HCT116 (cell line): ENCODE measurements around the gene RPH3AL. TPM values are rescaled to one million over a fixed set of nuclear protein-coding genes. Genes with fewer than 3 reads are reported as not detected.

Experiments
- ATAC-seq: fragments of 200-7000 bp; cut with Tn5 transposase; 2 replicates; pipeline ENCODE4 v1.9.1; 2020; ENCODE audit warnings: mild to moderate bottlenecking, moderate library complexity
- BruUV-seq: library from RNA; stranded (reverse); fragments of 400-500 nt; replicated peaks from 2 replicates; lab custom pipeline; 2021; lab: Mats Ljungman, UMichigan
- CTCF ChIA-PET: fragments of 300-600 bp; sonication (Branson Sonifier 250); formaldehyde crosslinking; loops from one replicate; lab custom pipeline; 2021; ENCODE audit warnings: antibody characterized with exemption; lab: Charles Lee
- POLR2A ChIA-PET: fragments of 300-600, 350-600 bp; sonication (Branson Sonifier 250); formaldehyde crosslinking; loops from one replicate; lab custom pipeline; 2021; ENCODE audit warnings: antibody characterized with exemption; lab: Charles Lee
- RAD21 ChIA-PET, 2 experiments: fragments of 300-600 bp; sonication (Branson Sonifier 250); formaldehyde crosslinking; loops; one replicate each; lab custom pipeline; 2023; ENCODE audit warnings: low total read pairs in 2 of 2; ENCODE audit not compliant: uncharacterized antibody in 2 of 2, unreplicated experiment in 2 of 2, low non-redundant PET in 1 of 2; lab: Charles Lee
- DNase-seq: peaks from one replicate; pipeline ENCODE4 v3.0.0-alpha.2; 2010; ENCODE audit warnings: low read depth, low spot score
- H2AFZ ChIP-seq: fragments of 200-600 bp; shearing (Covaris generic), sonication (generic); 2 replicates; pipeline ENCODE4 v1.6.1; 2017; ENCODE audit warnings: low read depth, mixed run types, mixed read lengths, antibody characterized with exemption, low read length; ENCODE audit not compliant: poor library complexity, severe bottlenecking
- H3K27ac ChIP-seq: 2 replicates; pipeline ENCODE4 v1.5.1; 2012; ENCODE audit warnings: low read depth, low read length
- H3K27me3 ChIP-seq: fragments of 200-600 bp; sonication (generic); 2 replicates; pipeline ENCODE4 v1.6.1; 2016; ENCODE audit warnings: mixed run types, low read length, mixed read lengths; ENCODE audit not compliant: insufficient read depth
- H3K36me3 ChIP-seq, 2 experiments: fragments of 200-500 bp in 1 of 2; fragments of 200-600 bp in 1 of 2; sonication (Bioruptor generic) in 1 of 2; sonication (generic) in 1 of 2; 2 replicates each; pipeline versions ENCODE4 v1.5.1 to v1.6.1; 2014 to 2016; ENCODE audit warnings: low read length in 2 of 2, inconsistent platforms in 1 of 2, mixed read lengths in 1 of 2, mixed run types in 1 of 2; ENCODE audit not compliant: insufficient read depth in 2 of 2, control insufficient read depth in 1 of 2
- H3K4me1 ChIP-seq, 2 experiments: fragments of 200-600 bp in 1 of 2; sonication (generic) in 1 of 2; 2 replicates each; pipeline versions ENCODE4 v1.5.1 to v1.6.1; 2012 to 2017; ENCODE audit warnings: low read length in 2 of 2, inconsistent platforms in 1 of 2, mild to moderate bottlenecking in 1 of 2, mixed read lengths in 1 of 2, mixed run types in 1 of 2, moderate library complexity in 1 of 2; ENCODE audit not compliant: insufficient read depth in 2 of 2, control insufficient read depth in 1 of 2
- H3K4me2 ChIP-seq: fragments of 200-600 bp; sonication (generic); 2 replicates; pipeline ENCODE4 v1.6.1; 2017; ENCODE audit warnings: mixed run types, low read length, mixed read lengths
- H3K4me3 ChIP-seq, 2 experiments: fragments of 200-600 bp in 1 of 2; sonication (generic) in 1 of 2; replicated peaks in 1 of 2; 2 replicates each; pipeline ENCODE4 v1.5.1; 2011 to 2016; ENCODE audit warnings: low read length in 2 of 2, control low read depth in 1 of 2, low read depth in 1 of 2, mild to moderate bottlenecking in 1 of 2, mixed read lengths in 1 of 2, mixed run types in 1 of 2
- H3K79me2 ChIP-seq: fragments of 200-600 bp; sonication (generic); 2 replicates; pipeline ENCODE4 v1.6.1; 2017; ENCODE audit warnings: mild to moderate bottlenecking, mixed run types, low read length, moderate library complexity, mixed read lengths; ENCODE audit not compliant: insufficient read depth
- H3K9ac ChIP-seq: fragments of 200-600 bp; sonication (generic); 2 replicates; pipeline ENCODE4 v1.6.1; 2016; ENCODE audit warnings: low read length, mixed read lengths
- H3K9me2 ChIP-seq: fragments of 200-600 bp; sonication (generic), shearing (Covaris generic); 2 replicates; pipeline ENCODE4 v1.6.1; 2017; ENCODE audit warnings: mixed run types, mild to moderate bottlenecking, moderate library complexity; ENCODE audit not compliant: insufficient read depth
- H3K9me3 ChIP-seq, 2 experiments: fragments of 200-500 bp in 1 of 2; fragments of 200-600 bp in 1 of 2; sonication (Bioruptor generic) in 1 of 2; sonication (generic) in 1 of 2; 2 replicates each; pipeline ENCODE4 v1.6.1; 2014 to 2017; ENCODE audit warnings: low read length in 2 of 2, mixed read lengths in 2 of 2, inconsistent platforms in 1 of 2, low read depth in 1 of 2, mild to moderate bottlenecking in 1 of 2, mixed run types in 1 of 2, moderate library complexity in 1 of 2; ENCODE audit not compliant: control insufficient read depth in 1 of 2, insufficient read depth in 1 of 2
- H4K20me1 ChIP-seq: fragments of 200-600 bp; sonication (generic), shearing (Covaris generic); 2 replicates; pipeline ENCODE4 v1.6.1; 2017; ENCODE audit warnings: mixed run types, mild to moderate bottlenecking, moderate library complexity; ENCODE audit not compliant: insufficient read depth
- CBX3 ChIP-seq: IDR thresholded peaks from 2 replicates; pipeline ENCODE4 v1.6.1; 2012; ENCODE audit warnings: low read depth
- CEBPB ChIP-seq: IDR thresholded peaks from 2 replicates; pipeline ENCODE4 v1.6.1; 2012; ENCODE audit warnings: low read depth
- EGR1 ChIP-seq: IDR thresholded peaks from 2 replicates; pipeline ENCODE4 v1.6.1; 2012; ENCODE audit warnings: low read depth
- ELF1 ChIP-seq: IDR thresholded peaks from 2 replicates; pipeline ENCODE4 v1.6.1; 2012; ENCODE audit warnings: low read depth, borderline replicate concordance
- EZH2phosphoT487 ChIP-seq: fragments of 200-600 bp; IDR thresholded peaks from 2 replicates; pipeline ENCODE4 v1.6.1; 2018; ENCODE audit warnings: antibody characterized with exemption, borderline replicate concordance
- RAD21 ChIP-seq: IDR thresholded peaks from 2 replicates; pipeline ENCODE4 v1.6.1; 2012; ENCODE audit warnings: low read depth, mild to moderate bottlenecking
- SIN3A ChIP-seq: IDR thresholded peaks from 2 replicates; pipeline ENCODE4 v1.6.1; 2012; ENCODE audit warnings: low read depth
- SRF ChIP-seq: IDR thresholded peaks from 2 replicates; pipeline ENCODE4 v1.6.1; 2012; ENCODE audit warnings: low read depth
- TCF7L2 ChIP-seq: IDR thresholded peaks from 2 replicates; pipeline ENCODE4 v1.7.0; 2011; ENCODE audit warnings: borderline replicate concordance, inconsistent platforms; ENCODE audit not compliant: insufficient read depth, insufficient read length; ENCODE audit errors: extremely low read depth
- ZNF274 ChIP-seq: fragments of 200-500 bp; sonication (Bioruptor generic); IDR thresholded peaks from 2 replicates; pipeline ENCODE4 v1.6.1; 2014; ENCODE audit warnings: mild to moderate bottlenecking, low read depth, low read length, inconsistent platforms
- intact Hi-C: fragments of 100-400 bp; cut with micrococcal nuclease; formaldehyde crosslinking; loops from 2 replicates; pipeline ENCODE4 v1.10.0; 2022
- total RNA-seq: library from RNA; stranded (reverse); gene quantifications from one replicate; pipeline ENCODE4 v1.2.1, GENCODE V29; 2021; ENCODE audit not compliant: unreplicated experiment
- TF ChIP-seq, protein P1 (sequence below), 3 experiments: fragments of 200-600 bp in 1 of 3; sonication (generic) in 1 of 3; IDR thresholded peaks in 2 of 3; conservative IDR thresholded peaks in 1 of 3; 2 replicates each; pipeline ENCODE4 v1.5.1; 2012 to 2017; ENCODE audit warnings: low read depth in 2 of 3, low read length in 2 of 3, antibody characterized with exemption in 1 of 3, borderline replicate concordance in 1 of 3, control low read depth in 1 of 3, mild to moderate bottlenecking in 1 of 3, mixed read lengths in 1 of 3, mixed run types in 1 of 3, moderate library complexity in 1 of 3; ENCODE audit not compliant: insufficient read depth in 1 of 3
- TF ChIP-seq, protein P2 (sequence below): IDR thresholded peaks from 2 replicates; pipeline ENCODE4 v1.6.1; 2012
- TF ChIP-seq, protein P3 (sequence below): IDR thresholded peaks from 2 replicates; pipeline ENCODE4 v1.6.1; 2012; ENCODE audit warnings: low read depth
- TF ChIP-seq, protein P4 (sequence below): IDR thresholded peaks from 2 replicates; pipeline ENCODE4 v1.6.1; 2012

Gene RPH3AL
- total RNA-seq, 1 experiment from 2014 or later: 17.0 TPM

DNA sequence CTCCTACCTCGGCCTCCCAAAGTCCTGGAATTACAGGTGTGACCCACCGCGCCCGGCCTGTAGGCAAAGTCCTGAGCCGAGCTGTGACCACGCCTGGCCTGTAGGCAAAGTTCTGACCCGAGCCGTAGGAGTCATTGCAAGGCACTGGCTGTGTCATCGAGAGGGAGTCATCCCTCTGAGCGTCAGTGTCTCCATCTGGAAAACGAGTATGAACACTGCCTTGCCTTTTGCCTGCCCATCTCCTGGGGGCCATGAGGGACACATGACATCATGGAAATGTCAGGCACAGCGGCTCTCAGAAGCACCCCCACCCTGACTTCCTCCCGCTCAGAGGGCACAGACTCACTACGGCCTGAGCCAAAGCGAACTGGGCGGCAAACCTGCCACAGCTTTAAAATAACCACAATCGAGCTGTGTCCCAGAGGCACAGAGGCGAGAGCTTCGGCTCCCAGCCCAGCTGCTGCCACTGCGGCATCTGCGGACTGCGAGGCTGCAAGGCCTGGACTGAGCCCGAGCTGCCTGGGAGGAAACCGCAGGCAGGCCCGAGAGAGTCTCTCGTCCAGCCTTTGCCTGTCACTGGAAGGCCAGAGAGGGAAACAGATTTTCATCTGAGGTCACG, 50.8 kb downstream of the RPH3AL start:
- no TSS peak for BruUV-seq
- H3K4me1 ChIP-seq: no peaks in the 10 kb centered on the region
- no peak for DNase-seq
- no peaks in the 10 kb centered on the region for H3K9me3 ChIP-seq
- no peak for ATAC-seq
- H4K20me1 ChIP-seq: no peaks in the 10 kb centered on the region
- no peaks in the 10 kb centered on the region for H3K27me3 ChIP-seq
- no peak overlapping the region for H2AFZ ChIP-seq
- TF ChIP-seq EGR1 (no peak), TCF7L2 (no peak), RAD21 (no peak), CBX3 (no peak)
- no peak overlapping the region for H3K9ac ChIP-seq
- no peaks in the 10 kb centered on the region for H3K79me2 ChIP-seq
- CTCF ChIA-PET: interaction anchor here (0.5 kb wide), 1 partner anchor 413 kb away, joined by 3 read pairs; the partner anchor contains the start of gene VPS53
- H3K27ac ChIP-seq: no peak overlapping the region
- POLR2A ChIA-PET: no interaction called here
- H3K4me3 ChIP-seq: no peak overlapping the region
- no peaks in the 10 kb centered on the region for H3K9me2 ChIP-seq
- RAD21 ChIA-PET: no interaction called here
- intact Hi-C loops: no loop called here
- no peaks in the 10 kb centered on the region for H3K36me3 ChIP-seq
- no peak overlapping the region for H3K4me2 ChIP-seq

DNA sequence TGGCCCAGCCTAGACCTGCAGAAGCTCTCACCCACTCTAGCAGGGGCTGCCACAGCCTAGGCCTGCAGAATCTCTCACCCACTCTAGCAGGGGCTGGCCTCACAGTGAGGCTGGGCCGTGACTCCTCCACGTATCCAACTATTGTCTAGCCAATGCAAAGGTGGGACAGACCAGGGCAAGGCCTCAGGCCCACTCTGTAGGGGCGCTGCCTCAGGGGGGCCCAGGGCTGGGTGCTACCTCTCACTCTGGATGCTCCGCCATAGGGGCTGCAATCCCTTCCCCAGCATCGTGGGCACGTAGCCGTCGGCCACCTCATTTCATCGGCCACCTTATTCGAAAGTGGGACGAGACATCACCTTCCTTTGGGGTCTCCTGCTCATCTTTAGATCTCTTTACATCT, 51.7 kb downstream of the RPH3AL start:
- POLR2A ChIA-PET: no interaction called here
- ATAC-seq: no peak
- TF ChIP-seq EZH2phosphoT487 (no peak), CEBPB (no peak), TCF7L2 (no peak), EGR1 (no peak), CBX3 (no peak), SIN3A (no peak), ELF1 (no peak), ZNF274 (no peak), SRF (no peak)
- TF ChIP-seq, protein P1, sequence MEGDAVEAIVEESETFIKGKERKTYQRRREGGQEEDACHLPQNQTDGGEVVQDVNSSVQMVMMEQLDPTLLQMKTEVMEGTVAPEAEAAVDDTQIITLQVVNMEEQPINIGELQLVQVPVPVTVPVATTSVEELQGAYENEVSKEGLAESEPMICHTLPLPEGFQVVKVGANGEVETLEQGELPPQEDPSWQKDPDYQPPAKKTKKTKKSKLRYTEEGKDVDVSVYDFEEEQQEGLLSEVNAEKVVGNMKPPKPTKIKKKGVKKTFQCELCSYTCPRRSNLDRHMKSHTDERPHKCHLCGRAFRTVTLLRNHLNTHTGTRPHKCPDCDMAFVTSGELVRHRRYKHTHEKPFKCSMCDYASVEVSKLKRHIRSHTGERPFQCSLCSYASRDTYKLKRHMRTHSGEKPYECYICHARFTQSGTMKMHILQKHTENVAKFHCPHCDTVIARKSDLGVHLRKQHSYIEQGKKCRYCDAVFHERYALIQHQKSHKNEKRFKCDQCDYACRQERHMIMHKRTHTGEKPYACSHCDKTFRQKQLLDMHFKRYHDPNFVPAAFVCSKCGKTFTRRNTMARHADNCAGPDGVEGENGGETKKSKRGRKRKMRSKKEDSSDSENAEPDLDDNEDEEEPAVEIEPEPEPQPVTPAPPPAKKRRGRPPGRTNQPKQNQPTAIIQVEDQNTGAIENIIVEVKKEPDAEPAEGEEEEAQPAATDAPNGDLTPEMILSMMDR (IDR thresholded peaks at IDR 0.05 in 2 of 3, conservative IDR thresholded peaks at IDR 0.05 in 1 of 3; ENCODE audit: borderline replicate concordance in 1 of 3, insufficient read depth in 1 of 3, low read depth in 2 of 3, low read length in 2 of 3): no peak
- TF ChIP-seq, protein P2, sequence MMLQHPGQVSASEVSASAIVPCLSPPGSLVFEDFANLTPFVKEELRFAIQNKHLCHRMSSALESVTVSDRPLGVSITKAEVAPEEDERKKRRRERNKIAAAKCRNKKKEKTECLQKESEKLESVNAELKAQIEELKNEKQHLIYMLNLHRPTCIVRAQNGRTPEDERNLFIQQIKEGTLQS: no peak
- TF ChIP-seq, protein P3, sequence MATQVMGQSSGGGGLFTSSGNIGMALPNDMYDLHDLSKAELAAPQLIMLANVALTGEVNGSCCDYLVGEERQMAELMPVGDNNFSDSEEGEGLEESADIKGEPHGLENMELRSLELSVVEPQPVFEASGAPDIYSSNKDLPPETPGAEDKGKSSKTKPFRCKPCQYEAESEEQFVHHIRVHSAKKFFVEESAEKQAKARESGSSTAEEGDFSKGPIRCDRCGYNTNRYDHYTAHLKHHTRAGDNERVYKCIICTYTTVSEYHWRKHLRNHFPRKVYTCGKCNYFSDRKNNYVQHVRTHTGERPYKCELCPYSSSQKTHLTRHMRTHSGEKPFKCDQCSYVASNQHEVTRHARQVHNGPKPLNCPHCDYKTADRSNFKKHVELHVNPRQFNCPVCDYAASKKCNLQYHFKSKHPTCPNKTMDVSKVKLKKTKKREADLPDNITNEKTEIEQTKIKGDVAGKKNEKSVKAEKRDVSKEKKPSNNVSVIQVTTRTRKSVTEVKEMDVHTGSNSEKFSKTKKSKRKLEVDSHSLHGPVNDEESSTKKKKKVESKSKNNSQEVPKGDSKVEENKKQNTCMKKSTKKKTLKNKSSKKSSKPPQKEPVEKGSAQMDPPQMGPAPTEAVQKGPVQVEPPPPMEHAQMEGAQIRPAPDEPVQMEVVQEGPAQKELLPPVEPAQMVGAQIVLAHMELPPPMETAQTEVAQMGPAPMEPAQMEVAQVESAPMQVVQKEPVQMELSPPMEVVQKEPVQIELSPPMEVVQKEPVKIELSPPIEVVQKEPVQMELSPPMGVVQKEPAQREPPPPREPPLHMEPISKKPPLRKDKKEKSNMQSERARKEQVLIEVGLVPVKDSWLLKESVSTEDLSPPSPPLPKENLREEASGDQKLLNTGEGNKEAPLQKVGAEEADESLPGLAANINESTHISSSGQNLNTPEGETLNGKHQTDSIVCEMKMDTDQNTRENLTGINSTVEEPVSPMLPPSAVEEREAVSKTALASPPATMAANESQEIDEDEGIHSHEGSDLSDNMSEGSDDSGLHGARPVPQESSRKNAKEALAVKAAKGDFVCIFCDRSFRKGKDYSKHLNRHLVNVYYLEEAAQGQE: no peak
- TF ChIP-seq, protein P4, sequence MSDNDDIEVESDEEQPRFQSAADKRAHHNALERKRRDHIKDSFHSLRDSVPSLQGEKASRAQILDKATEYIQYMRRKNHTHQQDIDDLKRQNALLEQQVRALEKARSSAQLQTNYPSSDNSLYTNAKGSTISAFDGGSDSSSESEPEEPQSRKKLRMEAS: no peak

More for the DNA sequence above, 51.7 kb downstream of the RPH3AL start:
- RAD21 ChIA-PET: no interaction called here
- no peaks in the 10 kb centered on the region for H4K20me1 ChIP-seq
- no TSS peak for BruUV-seq
- H3K27me3 ChIP-seq: no peaks in the 10 kb centered on the region
- CTCF ChIA-PET: no interaction called here
- no peak overlapping the region for H3K9ac ChIP-seq
- no peaks in the 10 kb centered on the region for H3K9me2 ChIP-seq
- DNase-seq: no peak
- no peaks in the 10 kb centered on the region for H3K36me3 ChIP-seq
- H3K9me3 ChIP-seq: no peaks in the 10 kb centered on the region
- H3K4me2 ChIP-seq: no peak overlapping the region
- no peak overlapping the region for H2AFZ ChIP-seq
- H3K27ac ChIP-seq: no peak overlapping the region
- intact Hi-C loops: no loop called here
- no peak overlapping the region for H3K4me3 ChIP-seq
- no peaks in the 10 kb centered on the region for H3K4me1 ChIP-seq
- H3K79me2 ChIP-seq: no peaks in the 10 kb centered on the region
